Adrenal gland (tissue), 12 donors: ENCODE data around the gene ELOA. TPM values are rescaled to one million over a fixed set of nuclear protein-coding genes. Genes with fewer than 3 reads are reported as not detected.

Experiments used
- DNase-seq, 7 donors: peaks; one replicate each; pipeline ENCODE4 v3.0.0-alpha.2; 2019 to 2020
- H3K27ac ChIP-seq, 5 donors: fragments of 200-600 bp; sonication (generic) in 4 of 5; 1 replicate in 3 of 5; 2 replicates in 2 of 5; pipeline versions ENCODE4 v1.5.1 to v1.8.0; 2016 to 2020; ENCODE audit warnings: mild to moderate bottlenecking in 1 of 5
- H3K27me3 ChIP-seq: fragments of 200-600 bp; 2 replicates; pipeline ENCODE4 v1.8.0; 2021
- H3K36me3 ChIP-seq, 2 donors: fragments of 200-600 bp; replicated peaks in 1 of 2; 1 replicate in 1 of 2; 2 replicates in 1 of 2; pipeline versions ENCODE4 v1.5.1 to v1.8.0; 2018 to 2022
- H3K4me1 ChIP-seq, 2 donors: fragments of 200-600 bp; replicated peaks in 1 of 2; 1 replicate in 1 of 2; 2 replicates in 1 of 2; pipeline versions ENCODE4 v1.5.1 to v1.8.0; 2018 to 2021
- H3K4me3 ChIP-seq, 4 donors: fragments of 200-600 bp; sonication (generic) in 3 of 4; one replicate each; pipeline ENCODE4 v1.5.1; 2016 to 2018
- H3K9me3 ChIP-seq, 3 donors: fragments of 200-600 bp; sonication (generic) in 1 of 3; replicated peaks in 1 of 3; 1 replicate in 2 of 3; 2 replicates in 1 of 3; pipeline versions ENCODE4 v1.5.1 to v1.8.0; 2016 to 2021
- POLR2A ChIP-seq, 2 donors: fragments of 450-650 bp; IDR thresholded peaks; one replicate each; pipeline ENCODE4 v1.6.1; 2017; ENCODE audit warnings: antibody characterized with exemption in 2 of 2, mild to moderate bottlenecking in 2 of 2, moderate library complexity in 1 of 2
- WGBS, 4 donors: extraction: QIAGEN DNeasy Blood & Tissue Kit in 2 of 4; methylation state at CpG; one replicate each; pipeline versions ENCODE4 v1.1.5 to v1.1.7; 2013 to 2017; 5-methylcytosine and 5-hydroxymethylcytosine counted together
- intact Hi-C, 2 donors: fragments of 100-400 bp; cut with DNase I; formaldehyde crosslinking; loops; one replicate each; pipeline versions ENCODE4 v1.14.1 to v1.15.0; 2022 to 2023
- polyA plus RNA-seq, 3 donors: library from polyadenylated mRNA; stranded (reverse); fragments of 200-250 nt in 2 of 3; fragments of 350-450 nt in 1 of 3; fragmentation: Illumina TruSeq in 1 of 3; extraction: RNeasy Lipid Tissue Mini Kit (QIAGEN cat#74804) in 1 of 3; gene quantifications; one replicate each; pipeline ENCODE4 v1.2.3, GENCODE V29; 2013 to 2014
- total RNA-seq, 9 donors: library from RNA; depleted of rRNA in 4 of 9; stranded (reverse); fragments of >200 nt in 4 of 9; fragments of 120-200 nt in 1 of 9; fragmentation: NEBNext Ultra II Directional in 1 of 9; extraction: Animal tissue kit (Norgen Biotek cat#: 25700) in 1 of 9; gene quantifications; one replicate each; pipeline versions ENCODE4 v1.1.0 to v1.2.4, GENCODE V29; 2013 to 2023
- TF ChIP-seq, protein P1 (sequence below), 6 experiments: fragments of 450-650 bp in 4 of 6; fragments of 200-600 bp in 2 of 6; sonication (generic) in 1 of 6; IDR thresholded peaks; 1 replicate in 5 of 6; 2 replicates in 1 of 6; pipeline versions ENCODE4 v1.5.1 to v1.8.0; 2016 to 2021; ENCODE audit warnings: antibody characterized with exemption in 6 of 6, mild to moderate bottlenecking in 2 of 6, moderate library complexity in 1 of 6
- donor health status: healthy with polysubstance abuse.
- donor health status: Bipolar disorder and iron deficiency.
- donor health status: DM: yes; HTN: yes; CAD: no.
- donor health status: DM: no; HTN: no; CAD: no.
- donor health status: DM: no; HTN: no; CAD: no.
- donor health status: DM: yes; HTN: yes; CAD: no.

ELOA gene
- total and polyA plus RNA-seq, 12 donors, result 11.5 to 44.7 (median 30.9) TPM

GRCh38 chr1:23784846-23785245 is 41.6 kb downstream of the ELOA start:
- no peak overlapping the region for H3K27ac ChIP-seq
- TF ChIP-seq POLR2A (IDR thresholded peaks at IDR 0.05), result no peak
- TF ChIP-seq, protein P1, sequence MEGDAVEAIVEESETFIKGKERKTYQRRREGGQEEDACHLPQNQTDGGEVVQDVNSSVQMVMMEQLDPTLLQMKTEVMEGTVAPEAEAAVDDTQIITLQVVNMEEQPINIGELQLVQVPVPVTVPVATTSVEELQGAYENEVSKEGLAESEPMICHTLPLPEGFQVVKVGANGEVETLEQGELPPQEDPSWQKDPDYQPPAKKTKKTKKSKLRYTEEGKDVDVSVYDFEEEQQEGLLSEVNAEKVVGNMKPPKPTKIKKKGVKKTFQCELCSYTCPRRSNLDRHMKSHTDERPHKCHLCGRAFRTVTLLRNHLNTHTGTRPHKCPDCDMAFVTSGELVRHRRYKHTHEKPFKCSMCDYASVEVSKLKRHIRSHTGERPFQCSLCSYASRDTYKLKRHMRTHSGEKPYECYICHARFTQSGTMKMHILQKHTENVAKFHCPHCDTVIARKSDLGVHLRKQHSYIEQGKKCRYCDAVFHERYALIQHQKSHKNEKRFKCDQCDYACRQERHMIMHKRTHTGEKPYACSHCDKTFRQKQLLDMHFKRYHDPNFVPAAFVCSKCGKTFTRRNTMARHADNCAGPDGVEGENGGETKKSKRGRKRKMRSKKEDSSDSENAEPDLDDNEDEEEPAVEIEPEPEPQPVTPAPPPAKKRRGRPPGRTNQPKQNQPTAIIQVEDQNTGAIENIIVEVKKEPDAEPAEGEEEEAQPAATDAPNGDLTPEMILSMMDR (IDR thresholded peaks at IDR 0.05), result no peak
- no peaks in the 10 kb centered on the region for H3K9me3 ChIP-seq
- H3K27me3 ChIP-seq, result no peaks in the 10 kb centered on the region
- H3K4me3 ChIP-seq, result no peak overlapping the region
- 83 to 89% (median 86%) methylated on average over 4 of the region's 4 CpGs for WGBS, 4 donors
- peaks cover 0 to 6% of the 10 kb centered on the region in 2 donors for H3K4me1 ChIP-seq
- intact Hi-C loops, result no loop called here
- H3K36me3 ChIP-seq, result peaks cover 0 to 48% of the 10 kb centered on the region in 2 donors
- no peak for DNase-seq

- peaks cover 0 to 43% of the 10 kb centered on the region in 2 donors for H3K36me3 ChIP-seq
- intact Hi-C loops, result no loop called here
- no peak for TF ChIP-seq POLR2A (IDR thresholded peaks at IDR 0.05)
- TF ChIP-seq, protein P1 (IDR thresholded peaks at IDR 0.05), result no peak
These were observed 44.4 kb downstream of the ELOA start for GRCh38 chr1:23787701-23788100.

GRCh38 chr1:23788695-23789094 is 45.4 kb downstream of the ELOA start:
- intact Hi-C loops, result no loop called here
- H3K27ac ChIP-seq, result no peak overlapping the region
- WGBS, 4 donors, result 94 to 98% (median 96%) methylated on average over 3 of the region's 3 CpGs
- H3K27me3 ChIP-seq, result no peaks in the 10 kb centered on the region
- peaks cover 0 to 51% of the 10 kb centered on the region in 2 donors for H3K36me3 ChIP-seq
- no peak for TF ChIP-seq POLR2A (IDR thresholded peaks at IDR 0.05)
- TF ChIP-seq, protein P1 (IDR thresholded peaks at IDR 0.05), result no peak
- H3K4me3 ChIP-seq, result no peak overlapping the region
- peaks cover 17 to 21% of the 10 kb centered on the region in 2 donors for H3K4me1 ChIP-seq
- no peak for DNase-seq
- no peaks in the 10 kb centered on the region for H3K9me3 ChIP-seq

More at GRCh38 chr1:23787701-23788100, 44.4 kb downstream of the ELOA start:
- 85 to 95% (median 92%) methylated on average over 3 of the region's 3 CpGs for WGBS, 4 donors
- Histone ChIP-seq H3K4me3 (no peak overlapping the region), H3K4me1 (peaks cover 16 to 21% of the 10 kb centered on the region in 2 donors), H3K27ac (no peak overlapping the region), H3K27me3 (no peaks in the 10 kb centered on the region), H3K9me3 (no peaks in the 10 kb centered on the region)
- no peak for DNase-seq

DNA sequence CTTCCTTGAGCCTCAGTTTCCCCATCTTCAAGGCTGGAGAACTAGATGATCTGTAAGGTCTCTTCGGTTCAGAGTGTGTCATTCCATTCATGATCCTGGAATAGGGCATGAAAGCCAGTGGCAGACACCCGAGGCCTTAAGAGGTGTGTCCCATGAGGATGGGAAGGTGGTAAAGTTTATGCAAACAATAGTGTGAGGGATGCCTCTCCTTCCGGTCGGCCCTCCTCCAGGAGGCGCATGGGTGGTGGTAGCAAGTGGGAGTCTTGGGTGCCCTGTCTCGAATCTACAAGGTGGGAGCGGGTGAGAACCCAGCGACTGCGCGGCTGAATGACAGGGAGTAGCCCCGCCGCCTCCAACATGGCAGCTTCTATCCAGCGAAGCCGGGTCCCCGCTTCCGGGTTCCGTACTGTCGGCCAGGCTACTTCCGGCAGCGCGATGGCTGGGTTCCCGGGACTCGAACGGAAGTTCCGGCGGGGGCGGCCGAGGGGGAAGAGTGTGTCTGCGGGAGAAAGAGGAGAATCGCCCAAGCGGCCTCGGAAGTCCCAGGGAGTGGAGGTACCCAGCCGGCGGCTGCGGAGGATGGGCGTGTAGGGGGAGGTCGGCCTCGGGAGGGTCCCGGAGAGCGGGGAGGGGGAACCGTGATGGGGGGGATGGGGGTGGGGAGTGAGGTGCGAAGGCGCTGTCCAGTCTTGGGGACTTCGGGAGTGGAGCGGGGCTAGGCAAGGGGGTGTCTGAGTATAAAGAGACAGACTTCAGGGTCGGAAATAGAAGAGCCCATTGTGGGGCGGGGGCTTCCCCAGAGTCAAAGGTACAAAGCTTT is 47.6 kb downstream of the ELOA start, which contains the start of gene LYPLA2:
Gene LYPLA2, plus strand, starts transcription at position 450 of the 820 bp plus-strand sequence. CDS start 1,538 bp downstream, outside the sequence.
- 1 to 2% (median 1%) methylated on average over 38 to 47 of the region's 47 CpGs for WGBS, 4 donors
- Histone ChIP-seq H3K27me3 (no peaks in the 10 kb centered on the region), H3K4me3 (peak within 1 kb of the TSS in 3 of 4 donors; percentile 60 to 92 (median 70)), H3K4me1 (peaks cover 17 to 21% of the 10 kb centered on the region in 2 donors), H3K9me3 (no peaks in the 10 kb centered on the region), H3K27ac (peak within 1 kb of the TSS; percentile 53 to 81 (median 75)), H3K36me3 (peaks cover 0 to 50% of the 10 kb centered on the region in 2 donors)
- peak; percentile 91 to 97 (median 95) for DNase-seq
- intact Hi-C loops, result no loop called here
- TF ChIP-seq POLR2A (IDR thresholded peaks at IDR 0.05), result peak in 1 of 2 donors; percentile 63
- TF ChIP-seq, protein P1 (IDR thresholded peaks at IDR 0.05), result no peak
